H1 (cell line): ENCODE data around the gene LTB. TPM values are rescaled to one million over a fixed set of nuclear protein-coding genes. Genes with fewer than 3 reads are reported as not detected.

Experiments used
- CTCF ChIA-PET: fragments of 300-600 bp; sonication (Branson Sonifier 250); formaldehyde crosslinking; loops from one replicate; lab custom pipeline; 2021; ENCODE audit not compliant: partially characterized antibody; lab: Charles Lee
- POLR2A ChIA-PET: fragments of 300-600 bp; sonication (Branson Sonifier 250); formaldehyde crosslinking; loops from one replicate; lab custom pipeline; 2021; ENCODE audit warnings: inconsistent platforms; ENCODE audit not compliant: partially characterized antibody; lab: Charles Lee
- DNase-seq, 2 experiments: peaks; one replicate each; pipeline versions ENCODE4 v3.0.0 to v3.0.0-alpha.2; 2010 to 2022; ENCODE audit warnings: low spot score in 2 of 2, low read depth in 1 of 2, mixed read lengths in 1 of 2
- FAIRE-seq: peaks from 2 replicates; lab custom pipeline; 2011; peaks lifted over from hg19 to GRCh38; lab: Jason Lieb, UNC
- H2AFZ ChIP-seq: 2 replicates; pipeline ENCODE4 v1.8.1; 2012; ENCODE audit warnings: low read length, inconsistent platforms
- H2AK5ac ChIP-seq: 2 replicates; pipeline ENCODE4 v1.6.1; 2013; ENCODE audit warnings: low read depth, low read length
- H2BK120ac ChIP-seq: replicated peaks from 2 replicates; pipeline ENCODE3; 2013; ENCODE audit warnings: low read depth, low read length, inconsistent platforms
- H2BK12ac ChIP-seq: 2 replicates; pipeline ENCODE4 v1.6.1; 2013; ENCODE audit warnings: low read depth, low read length
- H2BK15ac ChIP-seq: 2 replicates; pipeline ENCODE4 v1.6.1; 2013; ENCODE audit warnings: low read length
- H2BK20ac ChIP-seq: 2 replicates; pipeline ENCODE4 v1.6.1; 2013; ENCODE audit warnings: low read length
- H2BK5ac ChIP-seq: 2 replicates; pipeline ENCODE4 v1.6.1; 2013; ENCODE audit warnings: low read depth, low read length
- H3K14ac ChIP-seq: 2 replicates; pipeline ENCODE4 v1.6.1; 2013; ENCODE audit warnings: inconsistent platforms; ENCODE audit not compliant: insufficient read length
- H3K18ac ChIP-seq: 2 replicates; pipeline ENCODE4 v1.6.1; 2013; ENCODE audit warnings: low read length; ENCODE audit errors: extremely low read depth
- H3K23ac ChIP-seq: 2 replicates; pipeline ENCODE4 v1.6.1; 2013; ENCODE audit warnings: inconsistent platforms; ENCODE audit not compliant: insufficient read length
- H3K23me2 ChIP-seq: 2 replicates; pipeline ENCODE4 v1.6.1; 2013; ENCODE audit warnings: low read depth, low read length
- H3K27ac ChIP-seq: 2 replicates; pipeline ENCODE4 v1.6.1; 2011; ENCODE audit warnings: low read depth, low read length, inconsistent platforms
- H3K27me3 ChIP-seq, 4 experiments: replicated peaks in 1 of 4; 1 replicate in 1 of 4; 2 replicates in 3 of 4; pipeline versions ENCODE4 v1.6.1 to v1.8.1; 2011 to 2013; ENCODE audit warnings: low read length in 3 of 4, mild to moderate bottlenecking in 3 of 4, inconsistent platforms in 2 of 4, mixed read lengths in 2 of 4, moderate library complexity in 1 of 4; ENCODE audit not compliant: control insufficient read depth in 3 of 4, insufficient read depth in 3 of 4; ENCODE audit errors: extremely low read depth in 1 of 4
- H3K36me3 ChIP-seq, 4 experiments: 2 replicates each; pipeline versions ENCODE4 v1.6.1 to v1.8.1; 2011 to 2013; ENCODE audit warnings: mild to moderate bottlenecking in 4 of 4, low read length in 3 of 4, moderate library complexity in 2 of 4, control low read depth in 1 of 4, inconsistent platforms in 1 of 4; ENCODE audit not compliant: insufficient read depth in 4 of 4, control insufficient read depth in 2 of 4
- H3K4ac ChIP-seq: replicated peaks from 2 replicates; pipeline ENCODE3; 2013; ENCODE audit warnings: low read length, low read depth, mixed read lengths, inconsistent platforms; ENCODE audit not compliant: insufficient read length
- H3K4me1 ChIP-seq, 4 experiments: replicated peaks in 1 of 4; 1 replicate in 1 of 4; 2 replicates in 3 of 4; pipeline versions ENCODE4 v1.6.1 to v1.8.1; 2011 to 2013; ENCODE audit warnings: low read length in 3 of 4, inconsistent platforms in 2 of 4, mixed read lengths in 1 of 4; ENCODE audit not compliant: insufficient read depth in 4 of 4, control insufficient read depth in 3 of 4
- H3K4me2 ChIP-seq, 2 experiments: 2 replicates each; pipeline versions ENCODE4 v1.6.1 to v1.8.1; 2011 to 2013; ENCODE audit warnings: low read depth in 2 of 2, low read length in 2 of 2, control low read depth in 1 of 2, inconsistent platforms in 1 of 2, mild to moderate bottlenecking in 1 of 2; ENCODE audit not compliant: insufficient read depth in 1 of 2
- H3K4me3 ChIP-seq, 4 experiments: fragments of 200-600, 300-600 bp in 1 of 4; sonication (generic), shearing (Covaris generic), sonication (Bioruptor Twin) in 1 of 4; 2 replicates each; pipeline versions ENCODE4 v1.5.1 to v1.8.1; 2011 to 2016; ENCODE audit warnings: low read length in 4 of 4, low read depth in 3 of 4, control low read depth in 2 of 4, inconsistent platforms in 2 of 4, mild to moderate bottlenecking in 2 of 4, mixed read lengths in 1 of 4, moderate library complexity in 1 of 4; ENCODE audit not compliant: insufficient read depth in 2 of 4; ENCODE audit errors: extremely low read depth in 1 of 4
- H3K56ac ChIP-seq: replicated peaks from 2 replicates; pipeline ENCODE3; 2013; ENCODE audit warnings: low read depth, mild to moderate bottlenecking, mixed read lengths, low read length, inconsistent platforms; ENCODE audit not compliant: insufficient read length
- H3K79me1 ChIP-seq: 2 replicates; pipeline ENCODE4 v1.6.1; 2013; ENCODE audit warnings: low read depth, low read length, control low read depth
- H3K79me2 ChIP-seq, 2 experiments: 2 replicates each; pipeline versions ENCODE4 v1.6.1 to v1.8.1; 2012 to 2013; ENCODE audit warnings: low read length in 2 of 2, mild to moderate bottlenecking in 2 of 2, inconsistent platforms in 1 of 2; ENCODE audit not compliant: insufficient read depth in 2 of 2, control insufficient read depth in 1 of 2
- H3K9ac ChIP-seq, 4 experiments: replicated peaks in 1 of 4; 1 replicate in 1 of 4; 2 replicates in 3 of 4; pipeline versions ENCODE4 v1.6.1 to v1.8.1; 2011 to 2013; ENCODE audit warnings: low read depth in 3 of 4, low read length in 3 of 4, control low read depth in 2 of 4, mild to moderate bottlenecking in 2 of 4, moderate library complexity in 2 of 4, inconsistent platforms in 1 of 4; ENCODE audit errors: extremely low read depth in 1 of 4
- H3K9me3 ChIP-seq, 2 experiments: 2 replicates each; pipeline versions ENCODE4 v1.6.1 to v1.8.1; 2012 to 2013; ENCODE audit warnings: mild to moderate bottlenecking in 2 of 2, moderate library complexity in 2 of 2, control low read depth in 1 of 2, inconsistent platforms in 1 of 2, low read depth in 1 of 2, low read length in 1 of 2, mixed read lengths in 1 of 2; ENCODE audit not compliant: insufficient read depth in 2 of 2
- H4K20me1 ChIP-seq, 2 experiments: replicated peaks in 1 of 2; 2 replicates each; pipeline versions ENCODE3 to v1.8.1; 2011 to 2013; ENCODE audit warnings: inconsistent platforms in 2 of 2, low read length in 2 of 2, mild to moderate bottlenecking in 1 of 2; ENCODE audit not compliant: insufficient read depth in 2 of 2, control insufficient read depth in 1 of 2
- H4K5ac ChIP-seq: 2 replicates; pipeline ENCODE4 v1.6.1; 2013; ENCODE audit warnings: low read length, low read depth, mixed read lengths, inconsistent platforms; ENCODE audit not compliant: insufficient read length
- H4K8ac ChIP-seq: 2 replicates; pipeline ENCODE4 v1.8.0; 2013; ENCODE audit warnings: mild to moderate bottlenecking, moderate library complexity, low read length, inconsistent platforms; ENCODE audit not compliant: insufficient read depth; ENCODE audit errors: extremely low read depth
- H4K91ac ChIP-seq: replicated peaks from 2 replicates; pipeline ENCODE3; 2013; ENCODE audit warnings: low read length, mixed read lengths, inconsistent platforms; ENCODE audit not compliant: insufficient read length
- CHD1 ChIP-seq: IDR thresholded peaks from 2 replicates; pipeline ENCODE4 v1.6.1; 2012; ENCODE audit warnings: low read depth, low read length, improper control_type of control experiment
- EGR1 ChIP-seq: IDR thresholded peaks from 2 replicates; pipeline ENCODE4 v1.6.1; 2011; ENCODE audit warnings: low read depth, low read length, borderline replicate concordance
- GABPA ChIP-seq: IDR thresholded peaks from 2 replicates; pipeline ENCODE4 v1.6.1; 2011; ENCODE audit warnings: mild to moderate bottlenecking, low read length, moderate library complexity, borderline replicate concordance; ENCODE audit not compliant: insufficient read depth
- RBBP5 ChIP-seq: IDR thresholded peaks from 2 replicates; pipeline ENCODE4 v1.7.1; 2012; ENCODE audit warnings: low read depth, mild to moderate bottlenecking, inconsistent platforms, low read length, moderate library complexity, borderline replicate concordance
- RNF2 ChIP-seq: fragments of 200-900, 300-1000 bp; sonication (generic); IDR thresholded peaks from 2 replicates; pipeline ENCODE4 v1.7.1; 2016; ENCODE audit warnings: borderline replicate concordance, low read depth, mild to moderate bottlenecking, antibody characterized with exemption, low read length; ENCODE audit not compliant: poor library complexity, severe bottlenecking; ENCODE audit errors: missing control alignments
- SRF ChIP-seq: IDR thresholded peaks from 2 replicates; pipeline ENCODE4 v1.6.1; 2011; ENCODE audit warnings: mild to moderate bottlenecking, low read depth, low read length, moderate library complexity
- SUZ12 ChIP-seq: fragments of 200-600 bp; sonication (generic); IDR thresholded peaks from 2 replicates; pipeline ENCODE4 v1.6.1; 2012; ENCODE audit warnings: mild to moderate bottlenecking, inconsistent platforms, low read length, moderate library complexity, mixed read lengths
- TEAD4 ChIP-seq: IDR thresholded peaks from 2 replicates; pipeline ENCODE4 v1.6.1; 2012; ENCODE audit warnings: low read depth, low read length, inconsistent platforms, mixed read lengths
- YY1 ChIP-seq: IDR thresholded peaks from 2 replicates; pipeline ENCODE4 v1.6.1; 2011; ENCODE audit warnings: low read depth, mild to moderate bottlenecking, low read length
- WGBS, 2 experiments: shearing (Covaris generic) in 1 of 2; methylation state at CpG; one replicate each; pipeline versions ENCODE4 v1.1.6 to v1.1.7; 2013 to 2015; ENCODE audit warnings: low lambda C conversion rate in 2 of 2, mixed read lengths in 2 of 2, inconsistent platforms in 1 of 2, low coverage in 1 of 2, missing lambda C conversion rate in 1 of 2; ENCODE audit not compliant: insufficient replicate concordance in 2 of 2, insufficient coverage in 1 of 2, insufficient read length in 1 of 2; ENCODE audit errors: extremely low coverage in 1 of 2, missing lambda C conversion rate in 1 of 2; 5-methylcytosine and 5-hydroxymethylcytosine counted together
- polyA plus RNA-seq, 7 experiments: library from polyadenylated mRNA; depleted of rRNA in 3 of 7; stranded (reverse) in 5 of 7; unstranded in 2 of 7; fragments of >200 nt in 5 of 7; fragments of 200-250 nt in 2 of 7; gene quantifications; 1 replicate in 5 of 7; 2 replicates in 1 of 7; 4 replicates in 1 of 7; pipeline versions ENCODE4 v1.2.1 to v1.2.3, GENCODE V29; 2011 to 2013; ENCODE audit warnings: missing spikeins in 2 of 7, mixed read lengths in 2 of 7
- total RNA-seq: library from RNA; stranded (reverse); fragmentation: NEBNext Ultra II Directional; extraction: Animal tissue kit (Norgen Biotek cat#: 25700); gene quantifications from 2 replicates; pipeline ENCODE4 v1.2.1, GENCODE V29; 2021
- TF ChIP-seq, protein P1 (sequence below): IDR thresholded peaks from 2 replicates; pipeline ENCODE4 v1.6.1; 2011; ENCODE audit warnings: low read length, improper control_type of control experiment

The LTB gene
- total and polyA plus RNA-seq, 2 of the 8 experiments (the other 6 are each of a cell fraction or from before 2014, with no cell fraction given) = 0.43 to 0.47 TPM

DNA sequence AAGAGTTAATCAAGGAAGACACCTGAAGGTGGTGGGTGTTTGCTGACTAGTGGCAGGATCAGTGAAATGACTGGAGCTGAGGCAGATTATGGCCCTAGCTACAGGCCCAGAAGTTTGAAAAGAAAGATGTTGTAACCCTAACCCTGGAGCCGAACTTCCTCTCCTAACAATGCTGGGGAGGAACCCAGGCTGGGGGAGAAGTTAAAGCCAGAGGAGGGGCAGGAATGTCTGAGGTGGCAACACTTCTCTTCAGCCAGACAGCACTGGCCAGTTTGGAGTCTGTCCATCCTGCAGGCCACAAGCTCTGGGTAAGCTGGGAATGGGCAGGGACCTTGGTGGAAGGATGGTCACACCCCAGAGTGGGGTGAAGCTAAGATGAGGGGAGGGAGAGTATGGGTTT lies 3.8 kb upstream of the LTB start, which contains the start of gene LST1:
Gene LST1 (plus strand): TSS at position 270 of the 400 bp plus-strand sequence. CDS start 1,023 bp downstream, outside the sequence.
- Histone ChIP-seq H4K5ac (no peak within 1 kb of the TSS), H4K91ac (no peak within 1 kb of the TSS), H3K79me1 (no peaks in the 10 kb centered on the region), H3K18ac (no peak within 1 kb of the TSS), H2AFZ (no peak within 1 kb of the TSS), H4K20me1 (no peaks in the 10 kb centered on the region), H4K8ac (no peak within 1 kb of the TSS), H2BK20ac (peak within 1 kb of the TSS; percentile 73), H3K27me3 (no peaks in the 10 kb centered on the region; a peak in 2 of 7 replicates), H2BK5ac (no peak within 1 kb of the TSS), H3K9me3 (no peaks in the 10 kb centered on the region), H3K9ac (no peak within 1 kb of the TSS), H3K4ac (no peak within 1 kb of the TSS), H3K36me3 (no peaks in the 10 kb centered on the region), H3K27ac (no peak within 1 kb of the TSS), H3K14ac (no peak within 1 kb of the TSS), H3K23ac (no peak within 1 kb of the TSS), H2BK15ac (peak within 1 kb of the TSS; percentile 73), H2BK120ac (no peak within 1 kb of the TSS), H3K79me2 (no peaks in the 10 kb centered on the region), H3K23me2 (peaks cover 4% of the 10 kb centered on the region; the same call in 1 of the 2 replicates), H3K4me1 (peaks cover 0 to 7% (median 6%) of the 10 kb centered on the region in 4 experiments; a peak in 5 of 7 replicates), H3K4me3 (no peak within 1 kb of the TSS), H3K4me2 (no peak within 1 kb of the TSS), H3K56ac (no peak within 1 kb of the TSS), H2BK12ac (no peak within 1 kb of the TSS), H2AK5ac (no peak within 1 kb of the TSS)
- DNase-seq (no peak), FAIRE-seq (no peak)
- 87% methylated on average over 1 of the region's 1 CpG; no CpG with 5 or more reads in 1 of the 2 experiments for WGBS, 2 experiments
- POLR2A ChIA-PET = interaction anchor here (0.9 to 3.9 kb wide), 8 partner anchors 8 to 57 kb away, joined by 3 to 16 read pairs (median 4); partner anchors contain the start of genes DDX39B, MCCD1, NFKBIL1 and TNF
- CTCF ChIA-PET = interaction anchor here (0.6 to 22.0 kb wide), 15 partner anchors 4 to 67 kb away, joined by 3 to 640 read pairs (median 6); partner anchors contain the start of genes AIF1, ATP6V1G2, LST1 and LTB
- no peak for TF ChIP-seq EGR1
- no peak for TF ChIP-seq GABPA
- no peak for TF ChIP-seq RNF2
- no peak for TF ChIP-seq CHD1
- TF ChIP-seq RBBP5 = no peak
- TF ChIP-seq TEAD4 = no peak
- no peak for TF ChIP-seq YY1
- TF ChIP-seq SUZ12 = no peak
- TF ChIP-seq, protein P1, sequence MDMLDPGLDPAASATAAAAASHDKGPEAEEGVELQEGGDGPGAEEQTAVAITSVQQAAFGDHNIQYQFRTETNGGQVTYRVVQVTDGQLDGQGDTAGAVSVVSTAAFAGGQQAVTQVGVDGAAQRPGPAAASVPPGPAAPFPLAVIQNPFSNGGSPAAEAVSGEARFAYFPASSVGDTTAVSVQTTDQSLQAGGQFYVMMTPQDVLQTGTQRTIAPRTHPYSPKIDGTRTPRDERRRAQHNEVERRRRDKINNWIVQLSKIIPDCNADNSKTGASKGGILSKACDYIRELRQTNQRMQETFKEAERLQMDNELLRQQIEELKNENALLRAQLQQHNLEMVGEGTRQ = no peak
- TF ChIP-seq SRF = no peak
